GM18505 (cell line): Measurements from ENCODE around the gene CD84.
A peak's percentile ranks its signal among the peaks of the same experiment; 100 is the strongest.

Source experiments
- ATAC-seq: cut with Tn5 transposase; IDR thresholded peaks from one replicate; pipeline ENCODE4 v1.9.1; 2021; ENCODE audit not compliant: unreplicated experiment
- POLR2A ChIP-seq: IDR thresholded peaks from 4 replicates; pipeline ENCODE4 v1.6.1; 2011; ENCODE audit warnings: borderline replicate concordance; ENCODE audit not compliant: insufficient read depth, insufficient read length; ENCODE audit errors: extremely low read depth

CD84 gene

GRCh38 chr1:160552425-160552824 is 26.9 kb downstream of the CD84 start:
- ATAC-seq, result no peak

GRCh38 chr1:160550572-160551034 is 28.7 kb downstream of the CD84 start:
- no peak for ATAC-seq
- TF ChIP-seq POLR2A, result no peak

More at GRCh38 chr1:160552425-160552824, 26.9 kb downstream of the CD84 start:
- no peak for TF ChIP-seq POLR2A

DNA sequence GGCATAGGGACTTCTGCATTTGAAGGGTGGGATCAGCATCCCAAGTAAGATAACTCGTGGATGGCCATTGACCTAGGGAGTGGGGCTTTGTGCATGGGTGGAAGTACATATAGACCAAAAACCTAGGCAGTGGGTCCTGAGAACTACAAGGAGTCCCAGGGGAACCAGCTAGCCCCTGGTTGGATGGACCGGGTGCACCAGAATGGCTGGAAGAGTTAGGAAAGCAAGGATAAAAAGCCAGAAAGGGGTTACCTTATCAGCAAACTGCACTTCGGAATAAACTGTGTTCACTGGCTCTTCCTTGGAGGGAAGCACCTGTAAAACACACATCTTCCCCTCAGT is 29.7 kb downstream of the CD84 start:
- TF ChIP-seq POLR2A, result no peak
- ATAC-seq, result no peak

GRCh38 chr1:160548960-160549664 is 30.2 kb downstream of the CD84 start:
- ATAC-seq, result peak; percentile 49
- peak; percentile 27 for TF ChIP-seq POLR2A

- peak; percentile 44 for TF ChIP-seq POLR2A
Observed at GRCh38 chr1:160548183-160548582, 31.1 kb downstream of the CD84 start.

GRCh38 chr1:160547422-160547821 is 31.9 kb downstream of the CD84 start:
- no peak for ATAC-seq

More at GRCh38 chr1:160548183-160548582, 31.1 kb downstream of the CD84 start:
- no peak for ATAC-seq

GRCh38 chr1:160546942-160547341 is 32.4 kb downstream of the CD84 start:
- no peak for ATAC-seq
- no peak for TF ChIP-seq POLR2A

More at GRCh38 chr1:160547422-160547821, 31.9 kb downstream of the CD84 start:
- no peak for TF ChIP-seq POLR2A

DNA sequence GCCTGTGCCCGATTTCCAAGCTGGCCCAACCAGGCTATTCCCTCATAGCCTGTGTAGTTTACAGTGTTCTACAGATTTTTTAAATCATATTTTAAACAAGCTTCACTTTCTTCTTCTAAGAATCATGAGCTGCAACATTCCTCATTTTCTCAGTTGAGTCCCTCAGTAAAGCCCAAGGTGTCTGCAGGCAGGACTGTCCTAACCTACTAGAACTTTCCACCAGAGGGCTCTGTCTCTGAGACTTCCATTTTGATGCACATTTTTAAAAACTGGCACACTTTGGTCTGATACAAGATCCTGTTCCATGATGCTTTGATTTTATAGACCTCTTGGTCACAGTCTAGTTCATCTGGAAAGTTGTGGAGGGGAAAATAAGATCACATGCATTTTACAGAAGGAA is 34.6 kb downstream of the CD84 start:
- no peak for TF ChIP-seq POLR2A
- ATAC-seq, result no peak

DNA sequence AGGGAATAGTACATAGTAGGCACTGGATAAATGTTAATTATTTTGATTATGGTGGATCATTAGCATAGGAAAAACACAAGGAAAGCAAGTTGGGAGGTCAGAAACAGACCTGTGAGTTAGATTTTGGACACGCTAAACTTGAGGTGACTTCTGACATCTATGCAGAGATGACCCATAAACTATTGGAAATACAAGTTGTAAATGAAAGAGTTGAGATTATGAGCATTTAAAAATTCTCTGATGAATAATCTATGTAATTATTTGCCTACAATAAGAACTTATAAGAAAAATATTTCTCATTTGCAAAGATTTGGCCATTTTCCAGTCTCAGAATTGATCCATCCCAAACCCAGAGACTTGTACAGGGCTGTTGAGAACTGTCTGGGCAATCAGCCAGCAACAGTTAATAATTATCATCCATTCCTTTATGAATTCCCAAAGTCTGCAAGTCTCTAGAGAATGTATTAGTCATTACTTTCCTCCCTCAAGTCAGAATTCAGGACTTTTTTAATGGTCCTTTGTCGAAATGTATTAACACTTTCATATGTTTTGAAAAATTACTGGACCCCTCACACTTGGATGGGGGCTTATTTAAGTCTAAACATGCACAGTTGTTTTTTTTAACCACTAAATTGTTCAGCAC is 36.9 kb downstream of the CD84 start:
- no peak for TF ChIP-seq POLR2A
- ATAC-seq, result no peak

- no peak for ATAC-seq
- no peak for TF ChIP-seq POLR2A
Observed at GRCh38 chr1:160541622-160542302, 37.5 kb downstream of the CD84 start.

GRCh38 chr1:160540859-160541233 is 38.5 kb downstream of the CD84 start:
- no peak for ATAC-seq
- no peak for TF ChIP-seq POLR2A

DNA sequence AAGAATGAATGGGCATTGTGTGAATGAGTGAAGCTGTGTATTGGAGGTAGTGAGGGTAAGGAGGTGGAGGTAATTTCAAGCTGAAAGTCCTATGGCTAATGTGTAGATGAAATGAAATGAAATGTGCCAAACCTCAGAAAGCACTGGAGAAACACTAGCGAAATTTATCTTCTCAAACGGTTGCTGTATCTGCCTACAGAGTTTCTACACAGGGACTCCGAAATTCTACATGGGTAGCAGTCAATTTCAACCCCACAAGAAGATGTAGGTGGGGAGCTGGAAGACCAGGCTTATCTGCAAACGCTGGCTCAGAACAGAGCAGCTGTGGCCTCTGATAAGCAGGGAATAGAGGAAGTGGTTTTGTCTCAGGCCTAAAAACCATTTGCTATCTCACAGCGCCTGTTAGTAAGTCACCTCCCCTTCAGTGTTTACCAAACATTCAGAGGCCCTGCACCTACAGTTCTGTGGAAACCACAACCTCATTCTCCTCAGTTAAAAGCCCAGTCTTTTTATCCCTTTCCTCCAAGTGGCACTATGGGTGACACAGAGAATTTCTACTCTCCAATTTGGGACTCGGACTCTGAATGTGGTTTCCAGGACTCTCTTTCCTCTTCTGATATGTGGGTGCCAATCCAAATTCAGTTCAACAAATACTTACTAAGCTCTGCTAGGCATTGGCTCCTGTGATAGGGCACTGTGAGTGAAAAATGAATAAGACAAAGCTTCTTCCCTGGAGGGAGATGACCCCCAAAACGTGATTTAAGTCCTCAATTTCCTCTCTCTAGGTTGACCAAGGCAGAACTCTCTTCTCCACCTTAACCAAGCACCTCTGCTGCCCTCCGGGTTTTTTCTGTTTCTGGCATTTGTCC is 39.1 kb downstream of the CD84 start:
- ATAC-seq, result peak; percentile 77

DNA sequence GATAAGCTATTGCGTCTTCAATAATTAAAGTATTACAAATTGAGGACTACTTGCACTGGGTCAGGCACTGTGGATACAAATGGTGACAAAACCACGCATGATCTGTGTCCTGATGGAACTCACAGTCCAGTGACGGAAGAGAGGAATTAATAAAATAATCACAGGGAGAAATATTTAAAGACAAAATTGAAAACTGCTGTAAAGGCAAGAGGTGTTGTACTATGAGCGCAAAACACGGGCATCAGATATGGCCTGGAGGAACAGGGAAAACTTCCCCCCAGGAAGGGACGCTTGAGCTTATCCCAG is 39.7 kb downstream of the CD84 start:
- no peak for TF ChIP-seq POLR2A

More for the DNA sequence above, 39.1 kb downstream of the CD84 start:
- peak; percentile 75 for TF ChIP-seq POLR2A

More for the DNA sequence above, 39.7 kb downstream of the CD84 start:
- ATAC-seq, result no peak
